GM12878 (cell line): ENCODE results near the gene TRIM67. TPM values are rescaled to one million over a fixed set of nuclear protein-coding genes. Genes with fewer than 3 reads are reported as not detected.

ENCODE experiments used
- ATAC-seq: fragments of 200-7000 bp; cut with Tn5 transposase; 3 replicates; pipeline ENCODE4 v1.9.1; 2020; ENCODE audit warnings: mild to moderate bottlenecking, moderate library complexity
- BruUV-seq: library from RNA; stranded (reverse); fragments of 400-500 nt; replicated peaks from 2 replicates; lab custom pipeline; 2021; lab: Mats Ljungman, UMichigan
- CTCF ChIA-PET: fragments of 300-600 bp; sonication (Branson Sonifier 250); formaldehyde crosslinking; extraction: SDS; loops from one replicate; lab custom pipeline; 2021; ENCODE audit warnings: inconsistent platforms; lab: Yijun Ruan, JAX
- POLR2A ChIA-PET: fragments of 350-600 bp; formaldehyde crosslinking; extraction: SDS; loops from one replicate; lab custom pipeline; 2021; ENCODE audit warnings: inconsistent platforms; lab: Charles Lee
- RAD21 ChIA-PET: fragments of 300-600 bp; sonication (Branson Sonifier 250); formaldehyde crosslinking; loops from one replicate; lab custom pipeline; 2023; ENCODE audit warnings: antibody characterized with exemption; ENCODE audit not compliant: unreplicated experiment; lab: Charles Lee
- SMC1A ChIA-PET: fragments of 300-600 bp; sonication (Branson Sonifier 250); formaldehyde crosslinking; loops from one replicate; lab custom pipeline; 2023; ENCODE audit not compliant: unreplicated experiment, uncharacterized antibody; lab: Charles Lee
- DNase-seq: peaks from one replicate; pipeline ENCODE4 v3.0.0-alpha.2; 2011; ENCODE audit warnings: low read depth, low spot score
- FAIRE-seq: peaks from 3 replicates; lab custom pipeline; 2011; peaks lifted over from hg19 to GRCh38; lab: Jason Lieb, UNC
- H2AFZ ChIP-seq: 2 replicates; pipeline ENCODE4 v1.6.0; 2011; ENCODE audit warnings: low read depth, low read length, control low read depth; ENCODE audit not compliant: control insufficient read depth
- H3K27ac ChIP-seq: 2 replicates; pipeline ENCODE4 v1.5.1; 2011; ENCODE audit warnings: control low read depth; ENCODE audit not compliant: control insufficient read depth, insufficient read depth
- H3K27me3 ChIP-seq, 2 experiments: replicated peaks in 1 of 2; 2 replicates each; pipeline versions ENCODE4 v1.6.0 to v1.6.1; 2011; ENCODE audit warnings: low read length in 1 of 2; ENCODE audit not compliant: control insufficient read depth in 2 of 2, insufficient read depth in 2 of 2
- H3K36me3 ChIP-seq, 2 experiments: 2 replicates each; pipeline ENCODE4 v1.5.1; 2011; ENCODE audit warnings: low read length in 1 of 2; ENCODE audit not compliant: control insufficient read depth in 2 of 2, insufficient read depth in 2 of 2
- H3K4me1 ChIP-seq: 2 replicates; pipeline ENCODE4 v1.6.1; 2011; ENCODE audit warnings: mild to moderate bottlenecking, low read length, moderate library complexity, mixed read lengths; ENCODE audit not compliant: control insufficient read depth, insufficient read depth
- H3K4me2 ChIP-seq: 2 replicates; pipeline ENCODE4 v1.6.0; 2011; ENCODE audit warnings: control low read depth; ENCODE audit not compliant: control insufficient read depth, insufficient read depth
- H3K4me3 ChIP-seq: fragments of 200-600 bp; sonication (generic); 2 replicates; pipeline ENCODE4 v1.5.1; 2016
- H3K79me2 ChIP-seq: 2 replicates; pipeline ENCODE4 v1.6.0; 2011; ENCODE audit warnings: low read length; ENCODE audit not compliant: control insufficient read depth, insufficient read depth
- H3K9ac ChIP-seq: 2 replicates; pipeline ENCODE4 v1.8.0; 2011; ENCODE audit warnings: low read length, control low read depth, mixed read lengths; ENCODE audit not compliant: control insufficient read depth, insufficient read depth
- H3K9me3 ChIP-seq: replicated peaks from 3 replicates; pipeline ENCODE4 v1.5.1; 2011; ENCODE audit warnings: mild to moderate bottlenecking, low read length; ENCODE audit not compliant: control insufficient read depth, insufficient read depth
- H4K20me1 ChIP-seq: 2 replicates; pipeline ENCODE4 v1.6.0; 2011; ENCODE audit not compliant: control insufficient read depth, insufficient read depth
- BHLHE40 ChIP-seq, 2 experiments: fragments of 450-650 bp in 1 of 2; IDR thresholded peaks; 2 replicates each; pipeline ENCODE4 v1.6.1; 2011 to 2017; ENCODE audit warnings: low read depth in 2 of 2, borderline replicate concordance in 1 of 2, improper control_type of control experiment in 1 of 2, low read length in 1 of 2, mild to moderate bottlenecking in 1 of 2
- ESRRA ChIP-seq: IDR thresholded peaks from 2 replicates; pipeline ENCODE4 v1.6.1; 2012; ENCODE audit warnings: mild to moderate bottlenecking, low read length, improper control_type of control experiment
- GABPA ChIP-seq: IDR thresholded peaks from 2 replicates; pipeline ENCODE4 v1.6.1; 2014; ENCODE audit warnings: antibody characterized with exemption, low read depth, mild to moderate bottlenecking, inconsistent platforms
- IKZF2 ChIP-seq, 2 experiments: fragments of 450-650 bp; IDR thresholded peaks; 2 replicates each; pipeline ENCODE4 v1.6.1; 2017; ENCODE audit warnings: mild to moderate bottlenecking in 2 of 2, moderate library complexity in 2 of 2
- KAT2A ChIP-seq: conservative IDR thresholded peaks from 2 replicates; pipeline ENCODE4 v1.6.1; 2011; ENCODE audit warnings: low read depth, low read length; ENCODE audit not compliant: control insufficient read depth
- MXI1 ChIP-seq: fragments of 150-350 bp; IDR thresholded peaks from 2 replicates; pipeline ENCODE4 v1.6.1; 2011; ENCODE audit warnings: low read depth, mild to moderate bottlenecking, inconsistent platforms, low read length, improper control_type of control experiment
- MYC ChIP-seq: IDR thresholded peaks from 2 replicates; pipeline ENCODE4 v1.6.1; 2011; ENCODE audit warnings: mild to moderate bottlenecking, low read length, moderate library complexity, inconsistent platforms; ENCODE audit not compliant: insufficient read depth, insufficient replicate concordance, insufficient read length, severe bottlenecking
- POU2F2 ChIP-seq: IDR thresholded peaks from 3 replicates; pipeline ENCODE4 v1.6.1; 2011; ENCODE audit warnings: low read depth, mild to moderate bottlenecking, low read length, borderline replicate concordance
- RFX5 ChIP-seq: IDR thresholded peaks from 2 replicates; pipeline ENCODE4 v1.6.1; 2011; ENCODE audit warnings: low read depth, low read length, improper control_type of control experiment
- SKIL ChIP-seq: fragments of 450-650 bp; IDR thresholded peaks from 2 replicates; pipeline ENCODE4 v1.6.1; 2017; ENCODE audit warnings: mild to moderate bottlenecking, low read depth, inconsistent platforms; ENCODE audit not compliant: poor library complexity, severe bottlenecking
- SPI1 ChIP-seq: IDR thresholded peaks from 2 replicates; pipeline ENCODE4 v1.6.1; 2011; ENCODE audit warnings: low read depth, mild to moderate bottlenecking, low read length, moderate library complexity, borderline replicate concordance; ENCODE audit not compliant: insufficient read depth
- TCF7 ChIP-seq: IDR thresholded peaks from 2 replicates; pipeline ENCODE4 v1.6.1; 2014; ENCODE audit warnings: antibody characterized with exemption, borderline replicate concordance
- YY1 ChIP-seq: IDR thresholded peaks from 2 replicates; pipeline ENCODE4 v1.6.1; 2011; ENCODE audit warnings: low read depth, mild to moderate bottlenecking, low read length
- ZNF24 ChIP-seq: fragments of 450-650 bp; IDR thresholded peaks from 2 replicates; pipeline ENCODE4 v1.6.1; 2017; ENCODE audit warnings: antibody characterized with exemption, mild to moderate bottlenecking
- WGBS: methylation state at CpG from one replicate; pipeline ENCODE4 v1.1.6; 2016; ENCODE audit warnings: low lambda C conversion rate; ENCODE audit not compliant: insufficient replicate concordance, insufficient coverage; ENCODE audit errors: missing lambda C conversion rate; 5-methylcytosine and 5-hydroxymethylcytosine counted together
- in situ Hi-C: fragments of 300-500 bp; cut with MboI; formaldehyde crosslinking; loops from 9 replicates; pipeline ENCODE4 v1.14.3; 2018; ENCODE audit warnings: mixed read lengths
- intact Hi-C: fragments of 100-400 bp; cut with micrococcal nuclease; formaldehyde crosslinking; loops from one replicate; pipeline ENCODE4 v1.14.2; 2022; ENCODE audit not compliant: unreplicated experiment
- polyA plus RNA-seq, 11 experiments: library from polyadenylated mRNA; depleted of rRNA in 4 of 11; unstranded in 6 of 11; stranded (reverse) in 5 of 11; fragments of >200 nt; fragmentation: Nextera tagmentation in 4 of 11; fragmentation: Illumina TruSeq in 1 of 11; extraction: Ambion mirVana in 4 of 11; extraction: Trizol in 1 of 11; gene quantifications; 1 replicate in 1 of 11; 2 replicates in 10 of 11; pipeline versions ENCODE4 v1.2.1 to v1.2.3, GENCODE V29; 2011 to 2016; ENCODE audit warnings: inconsistent platforms in 2 of 11, missing spikeins in 2 of 11, low read depth in 1 of 11
- total RNA-seq, 4 experiments: library from RNA; depleted of rRNA in 3 of 4; stranded (reverse); fragments of >200 nt in 3 of 4; fragmentation: Illumina TruSeq in 1 of 4; extraction: Trizol in 1 of 4; gene quantifications; 2 replicates each; pipeline versions ENCODE4 v1.2.1 to v1.2.3, GENCODE V29; 2013 to 2021
- TF ChIP-seq, protein P1 (sequence below): IDR thresholded peaks from 2 replicates; pipeline ENCODE4 v1.6.1; 2011; ENCODE audit warnings: low read depth, mild to moderate bottlenecking, low read length, moderate library complexity, borderline replicate concordance; ENCODE audit errors: extremely low read depth

The TRIM67 gene
- total and polyA plus RNA-seq, 10 of the 15 experiments (the other 5 are each of a cell fraction or from before 2014, with no cell fraction given), result under 0.01 to 0.01 TPM; not detected in 8

DNA sequence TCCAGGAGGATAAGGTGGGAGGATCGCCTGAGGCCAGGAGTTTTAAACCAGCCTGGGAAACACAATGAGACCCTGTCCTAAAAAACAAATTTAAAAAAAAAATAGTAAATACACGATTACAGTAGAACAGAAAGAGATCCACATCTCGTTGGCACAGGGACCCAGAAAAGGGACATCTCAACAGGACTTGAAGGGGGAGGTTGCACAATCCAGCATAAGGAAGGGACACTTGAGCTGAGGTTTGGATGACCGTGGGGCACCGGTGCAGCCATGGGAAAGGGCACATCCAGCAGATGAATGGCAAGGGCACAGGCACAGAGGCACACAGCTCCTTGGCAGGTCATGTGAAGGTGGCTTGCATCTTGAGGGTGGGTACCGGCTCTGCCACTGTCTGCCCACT, 20.5 kb downstream of the TRIM67 start (continued):
- TF ChIP-seq IKZF2 (IDR thresholded peaks at IDR 0.05) (no peak), ESRRA (no peak), KAT2A (no peak), GABPA (no peak), MXI1 (no peak), SPI1 (no peak), RFX5 (no peak), POU2F2 (no peak), YY1 (no peak)
- TF ChIP-seq, protein P1, sequence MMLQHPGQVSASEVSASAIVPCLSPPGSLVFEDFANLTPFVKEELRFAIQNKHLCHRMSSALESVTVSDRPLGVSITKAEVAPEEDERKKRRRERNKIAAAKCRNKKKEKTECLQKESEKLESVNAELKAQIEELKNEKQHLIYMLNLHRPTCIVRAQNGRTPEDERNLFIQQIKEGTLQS, result no peak
- TF ChIP-seq, all 136 proteins: peak for 0

GRCh38 chr1:231183639-231184590, 22.1 kb downstream of the TRIM67 start:
- H3K9me3 ChIP-seq, result no peaks in the 10 kb centered on the region
- H3K4me2 ChIP-seq, result no peak overlapping the region
- no peaks in the 10 kb centered on the region for H3K36me3 ChIP-seq
- FAIRE-seq (no peak), ATAC-seq (no peak), DNase-seq (no peak)
- in situ Hi-C loops, result no loop called here
- H4K20me1 ChIP-seq, result no peaks in the 10 kb centered on the region
- intact Hi-C loops, result no loop called here
- H3K9ac ChIP-seq, result no peak overlapping the region
- SMC1A ChIA-PET, result interaction anchor here (0.5 kb wide), 1 partner anchor 27 kb away, joined by 3 read pairs; no protein-coding TSS in a partner anchor
- TF ChIP-seq SKIL (no peak), KAT2A (no peak), YY1 (no peak), BHLHE40 (IDR thresholded peaks at IDR 0.05; ENCODE audit: borderline replicate concordance in 1 of 2, low read depth in 2 of 2, low read length in 1 of 2) (no peak), MYC (no peak), ZNF24 (no peak), TCF7 (no peak)
- no peak overlapping the region for H3K4me3 ChIP-seq
- H3K79me2 ChIP-seq, result no peaks in the 10 kb centered on the region
- H3K27me3 ChIP-seq, result peaks cover 5 to 14% of the 10 kb centered on the region in 2 experiments
- BruUV-seq, result no TSS peak
- no peaks in the 10 kb centered on the region for H3K4me1 ChIP-seq
- POLR2A ChIA-PET, result no interaction called here
- WGBS, result 14% methylated on average over 13 of the region's 13 CpGs
- H3K27ac ChIP-seq, result no peak overlapping the region
- RAD21 ChIA-PET, result no interaction called here
- no peak overlapping the region for H2AFZ ChIP-seq
- CTCF ChIA-PET, result no interaction called here
